Fibroblast of lung (primary cell): ENCODE results near the gene RFNG. TPM values are rescaled to one million over a fixed set of nuclear protein-coding genes. Genes with fewer than 3 reads are reported as not detected.

ENCODE experiments used
- DNase-seq, 2 donors: peaks; one replicate each; pipeline versions ENCODE4 v3.0.0 to v3.0.0-alpha.2; 2010; ENCODE audit warnings: low read depth in 2 of 2
- H2AFZ ChIP-seq: 2 replicates; pipeline ENCODE4 v1.5.1; 2012; ENCODE audit warnings: low read length, control low read depth, inconsistent platforms
- H3K27ac ChIP-seq: 2 replicates; pipeline ENCODE4 v1.5.1; 2011; ENCODE audit warnings: low read length, control low read depth; ENCODE audit not compliant: insufficient read depth
- H3K27me3 ChIP-seq: 2 replicates; pipeline ENCODE4 v1.5.1; 2011; ENCODE audit warnings: mild to moderate bottlenecking, low read length; ENCODE audit not compliant: control insufficient read depth, insufficient read depth
- H3K36me3 ChIP-seq: 2 replicates; pipeline ENCODE4 v1.5.1; 2011; ENCODE audit warnings: low read length; ENCODE audit not compliant: control insufficient read depth, insufficient read depth
- H3K4me1 ChIP-seq: 2 replicates; pipeline ENCODE4 v1.5.1; 2011; ENCODE audit warnings: low read length; ENCODE audit not compliant: control insufficient read depth, insufficient read depth; ENCODE audit errors: extremely low read depth
- H3K4me2 ChIP-seq: 2 replicates; pipeline ENCODE4 v1.5.1; 2011; ENCODE audit warnings: low read length, control low read depth; ENCODE audit not compliant: insufficient read depth; ENCODE audit errors: extremely low read depth
- H3K4me3 ChIP-seq, 4 experiments: fragments of 200-600 bp in 1 of 4; sonication (generic) in 1 of 4; replicated peaks in 1 of 4; 2 replicates each; pipeline ENCODE4 v1.5.1; 2011 to 2016; ENCODE audit warnings: low read length in 4 of 4, low read depth in 3 of 4, mild to moderate bottlenecking in 3 of 4, control low read depth in 2 of 4, inconsistent platforms in 1 of 4, mixed read lengths in 1 of 4; ENCODE audit not compliant: insufficient read depth in 1 of 4; ENCODE audit errors: control extremely low read depth in 1 of 4
- H3K79me2 ChIP-seq: 2 replicates; pipeline ENCODE4 v1.5.1; 2012; ENCODE audit warnings: mild to moderate bottlenecking, low read length, inconsistent platforms; ENCODE audit not compliant: control insufficient read depth, insufficient read depth
- H3K9ac ChIP-seq: 2 replicates; pipeline ENCODE4 v1.5.1; 2011; ENCODE audit warnings: mild to moderate bottlenecking, low read length, control low read depth; ENCODE audit not compliant: insufficient read depth
- H3K9me3 ChIP-seq: 2 replicates; pipeline ENCODE4 v1.5.1; 2012; ENCODE audit warnings: low read depth, low read length; ENCODE audit not compliant: control insufficient read depth, insufficient read depth
- H4K20me1 ChIP-seq: 2 replicates; pipeline ENCODE4 v1.5.1; 2011; ENCODE audit warnings: low read length; ENCODE audit not compliant: control insufficient read depth, insufficient read depth; ENCODE audit errors: extremely low read depth
- EZH2 ChIP-seq: IDR thresholded peaks from 2 replicates; pipeline ENCODE4 v1.5.1; 2012; ENCODE audit warnings: low read length, control low read depth, mild to moderate bottlenecking; ENCODE audit errors: missing control alignments
- polyA plus RNA-seq, 2 donors: library from polyadenylated mRNA; depleted of rRNA in 1 of 2; stranded (reverse) in 1 of 2; unstranded in 1 of 2; fragments of >200 nt; gene quantifications; 2 replicates each; pipeline ENCODE4 v1.2.1, GENCODE V29; 2011 to 2012; ENCODE audit warnings: missing spikeins in 1 of 2
- total RNA-seq: library from RNA; depleted of rRNA; stranded (reverse); fragments of >200 nt; gene quantifications from 2 replicates; pipeline ENCODE4 v1.2.1, GENCODE V29; 2014
- TF ChIP-seq, protein P1 (sequence below), 2 donors: IDR thresholded peaks in 1 of 2; conservative IDR thresholded peaks in 1 of 2; 1 replicate in 1 of 2; 2 replicates in 1 of 2; pipeline ENCODE4 v1.5.1; 2011 to 2012; ENCODE audit warnings: low read length in 2 of 2, control low read depth in 1 of 2, inconsistent platforms in 1 of 2, low read depth in 1 of 2, mild to moderate bottlenecking in 1 of 2

The RFNG gene
- total and polyA plus RNA-seq, 2 donors (not counting 1 experiment from before 2014, with no cell fraction given): 14.5 to 48.9 TPM

DNA sequence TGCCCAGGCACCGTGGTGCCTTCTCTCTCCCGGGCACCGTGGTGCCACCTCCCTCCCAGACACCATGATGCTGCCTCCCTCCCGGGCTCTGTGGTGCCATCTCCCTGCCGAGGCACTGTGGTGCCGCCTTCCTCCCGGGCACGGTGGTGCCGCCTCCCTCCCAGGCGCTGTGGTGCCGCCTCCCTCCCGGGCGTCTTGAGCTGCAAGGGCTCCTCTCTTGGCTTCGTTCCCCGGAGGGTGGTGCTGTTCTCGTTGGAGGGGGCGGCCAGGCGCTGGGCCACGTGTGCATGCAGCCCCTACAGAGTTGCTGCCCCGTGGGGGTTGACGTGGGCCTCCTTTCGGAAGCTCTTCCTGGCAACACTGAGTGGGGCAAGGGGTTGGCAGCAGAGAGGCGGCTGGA lies 37.2 kb downstream of the RFNG start:
- Histone ChIP-seq H3K36me3 (peaks cover 4% of the 10 kb centered on the region), H3K4me2 (no peak overlapping the region), H3K4me3 (no peak overlapping the region), H4K20me1 (no peaks in the 10 kb centered on the region), H3K27ac (no peak overlapping the region), H3K27me3 (no peaks in the 10 kb centered on the region), H3K79me2 (no peaks in the 10 kb centered on the region), H3K4me1 (no peaks in the 10 kb centered on the region), H2AFZ (no peak overlapping the region), H3K9me3 (no peaks in the 10 kb centered on the region), H3K9ac (no peak overlapping the region)
- TF ChIP-seq, protein P1, sequence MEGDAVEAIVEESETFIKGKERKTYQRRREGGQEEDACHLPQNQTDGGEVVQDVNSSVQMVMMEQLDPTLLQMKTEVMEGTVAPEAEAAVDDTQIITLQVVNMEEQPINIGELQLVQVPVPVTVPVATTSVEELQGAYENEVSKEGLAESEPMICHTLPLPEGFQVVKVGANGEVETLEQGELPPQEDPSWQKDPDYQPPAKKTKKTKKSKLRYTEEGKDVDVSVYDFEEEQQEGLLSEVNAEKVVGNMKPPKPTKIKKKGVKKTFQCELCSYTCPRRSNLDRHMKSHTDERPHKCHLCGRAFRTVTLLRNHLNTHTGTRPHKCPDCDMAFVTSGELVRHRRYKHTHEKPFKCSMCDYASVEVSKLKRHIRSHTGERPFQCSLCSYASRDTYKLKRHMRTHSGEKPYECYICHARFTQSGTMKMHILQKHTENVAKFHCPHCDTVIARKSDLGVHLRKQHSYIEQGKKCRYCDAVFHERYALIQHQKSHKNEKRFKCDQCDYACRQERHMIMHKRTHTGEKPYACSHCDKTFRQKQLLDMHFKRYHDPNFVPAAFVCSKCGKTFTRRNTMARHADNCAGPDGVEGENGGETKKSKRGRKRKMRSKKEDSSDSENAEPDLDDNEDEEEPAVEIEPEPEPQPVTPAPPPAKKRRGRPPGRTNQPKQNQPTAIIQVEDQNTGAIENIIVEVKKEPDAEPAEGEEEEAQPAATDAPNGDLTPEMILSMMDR (conservative IDR thresholded peaks at IDR 0.05 in 1 of 2, IDR thresholded peaks at IDR 0.05 in 1 of 2; ENCODE audit: low read depth in 1 of 2, low read length in 2 of 2): no peak
- TF ChIP-seq EZH2: no peak
- no peak for DNase-seq

DNA sequence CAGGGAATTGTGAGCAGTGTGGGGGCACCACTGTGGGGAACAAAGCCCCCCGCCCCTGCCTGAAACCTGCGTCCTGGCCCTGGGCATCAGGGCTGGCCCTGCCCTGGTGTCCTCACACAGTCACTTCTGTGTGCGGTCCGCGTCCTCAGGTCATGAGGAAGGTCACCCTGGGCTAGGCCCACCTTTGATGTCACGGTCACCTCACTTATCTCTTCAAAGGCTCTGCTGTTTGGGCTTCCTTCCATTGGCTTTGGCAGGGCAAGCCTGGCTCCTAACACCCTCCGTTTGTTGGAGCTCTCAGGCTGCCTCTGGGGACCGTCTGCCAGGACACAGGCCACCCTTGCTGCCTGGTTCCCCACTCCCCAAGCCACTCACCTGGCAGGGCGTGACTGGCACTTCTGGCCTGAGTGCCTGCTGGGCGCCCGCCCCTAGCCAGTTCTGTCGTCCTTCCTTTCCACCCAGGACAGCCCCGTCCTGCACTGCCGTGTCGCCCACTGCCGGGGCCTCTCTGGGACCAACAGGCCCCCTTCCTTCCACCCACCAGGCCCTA lies 37.8 kb downstream of the RFNG start:
- Histone ChIP-seq H3K79me2 (no peaks in the 10 kb centered on the region), H4K20me1 (no peaks in the 10 kb centered on the region), H3K9me3 (no peaks in the 10 kb centered on the region), H3K36me3 (peaks cover 3% of the 10 kb centered on the region), H3K9ac (peak overlapping the region; percentile 7), H3K4me3 (no peak overlapping the region), H2AFZ (no peak overlapping the region), H3K27me3 (no peaks in the 10 kb centered on the region), H3K4me1 (no peaks in the 10 kb centered on the region), H3K4me2 (no peak overlapping the region), H3K27ac (no peak overlapping the region)
- no peak for TF ChIP-seq EZH2
- TF ChIP-seq, protein P1 (conservative IDR thresholded peaks at IDR 0.05 in 1 of 2, IDR thresholded peaks at IDR 0.05 in 1 of 2; ENCODE audit: low read depth in 1 of 2, low read length in 2 of 2): no peak
- no peak for DNase-seq

DNA sequence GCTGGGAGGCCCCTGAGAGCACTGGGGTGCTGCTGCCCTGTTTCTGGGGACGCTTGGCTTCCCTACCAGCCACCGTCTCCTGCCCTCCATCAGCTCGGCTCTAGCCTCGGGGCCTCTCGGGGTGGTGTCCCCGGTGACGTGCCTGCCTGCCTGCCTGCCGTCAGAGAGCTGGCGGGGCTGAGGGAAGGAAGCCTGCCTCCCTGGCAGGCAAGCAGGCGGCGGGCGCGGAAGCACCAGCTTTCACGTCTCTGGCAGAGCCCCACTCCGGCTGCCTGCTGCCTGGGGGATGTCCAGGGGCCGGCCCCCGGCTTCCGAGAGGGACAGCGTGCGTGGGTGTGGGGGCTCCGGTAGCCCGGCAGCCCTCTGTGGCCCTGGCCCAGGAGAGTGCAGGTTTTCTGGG lies 38.3 kb downstream of the RFNG start:
- H3K4me2 ChIP-seq: no peak overlapping the region
- peaks cover 2% of the 10 kb centered on the region for H3K36me3 ChIP-seq
- H3K27ac ChIP-seq: peak overlapping the region; percentile 38
- no peak for TF ChIP-seq EZH2
- TF ChIP-seq, protein P1 (conservative IDR thresholded peaks at IDR 0.05 in 1 of 2, IDR thresholded peaks at IDR 0.05 in 1 of 2; ENCODE audit: low read depth in 1 of 2, low read length in 2 of 2): no peak
- H3K4me3 ChIP-seq: no peak overlapping the region
- no peak overlapping the region for H2AFZ ChIP-seq
- no peaks in the 10 kb centered on the region for H3K27me3 ChIP-seq
- H3K9me3 ChIP-seq: no peaks in the 10 kb centered on the region
- H3K79me2 ChIP-seq: no peaks in the 10 kb centered on the region
- no peaks in the 10 kb centered on the region for H4K20me1 ChIP-seq
- no peak overlapping the region for H3K9ac ChIP-seq
- peak in 1 of 2 donors; percentile 36 for DNase-seq
- H3K4me1 ChIP-seq: no peaks in the 10 kb centered on the region
